ENCODE data around the gene UPK3A. TPM values are rescaled to one million over a fixed set of nuclear protein-coding genes. Genes with fewer than 3 reads are reported as not detected.

UPK3A gene
- total RNA-seq, 1 experiment from 2014 or later: 1.0 TPM

GRCh38 chr22:45303181-45303580 is 18.4 kb downstream of the UPK3A start:
- DNase-seq: no peak
- H3K79me2 ChIP-seq (ENCODE audit: low read depth): no peaks in the 10 kb centered on the region
- no peaks in the 10 kb centered on the region for H3K9me3 ChIP-seq (ENCODE audit: insufficient read depth, low read depth)
- no TSS peak for BruUV-seq (replicated peaks)
- no peaks in the 10 kb centered on the region for H4K20me1 ChIP-seq (ENCODE audit: insufficient read depth)
- no peaks in the 10 kb centered on the region for H3K9me2 ChIP-seq (ENCODE audit: insufficient read depth)
- CTCF ChIA-PET: no interaction called here
- intact Hi-C loops (cut with micrococcal nuclease; ENCODE audit: unreplicated experiment): no loop called here
- H3K4me1 ChIP-seq (replicated peaks; ENCODE audit: insufficient read depth): peaks cover 22% of the 10 kb centered on the region
- peaks cover 7% of the 10 kb centered on the region; the same call in 1 of the 2 replicates for H3F3A ChIP-seq (ENCODE audit: insufficient read depth, low read depth)
- no peaks in the 10 kb centered on the region for H3K27me3 ChIP-seq (ENCODE audit: insufficient read depth, low read depth)
- no peak for TF ChIP-seq CTCF (conservative IDR thresholded peaks at IDR 0.05)
- no peak for TF ChIP-seq EZH2 (IDR thresholded peaks at IDR 0.05; ENCODE audit: low read depth)
- no peak overlapping the region for H3K27ac ChIP-seq
- no peaks in the 10 kb centered on the region for H3K36me3 ChIP-seq (ENCODE audit: low read depth)
- no peak overlapping the region for H3K4me3 ChIP-seq
- no peak overlapping the region for H3K4me2 ChIP-seq
- H2AFZ ChIP-seq: no peak overlapping the region
- POLR2A ChIA-PET (ENCODE audit: unreplicated experiment): no interaction called here

DNA sequence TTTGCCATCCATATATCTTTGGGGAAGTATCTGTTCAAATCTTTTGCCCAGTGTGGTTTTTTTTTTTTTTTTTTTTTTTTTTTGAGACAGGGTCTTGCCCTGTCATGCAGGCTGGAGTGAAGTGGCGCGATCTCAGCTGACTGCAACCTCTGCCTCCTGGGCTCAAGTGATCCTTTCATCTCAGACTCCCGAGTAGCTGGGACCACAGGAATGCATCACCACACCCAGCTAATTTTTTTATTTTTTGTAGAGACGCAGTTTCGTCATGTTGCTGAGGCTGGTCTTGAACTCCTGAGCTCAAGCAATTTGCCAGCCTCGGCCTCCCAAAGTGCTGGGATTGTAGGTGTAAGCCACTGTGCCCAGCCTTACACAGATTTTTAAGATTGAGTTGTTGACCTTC is 20.2 kb downstream of the UPK3A start:
- no peak overlapping the region for H3K27ac ChIP-seq
- BruUV-seq (replicated peaks): no TSS peak
- H3F3A ChIP-seq (ENCODE audit: insufficient read depth, low read depth): peaks cover 7% of the 10 kb centered on the region; the same call in 1 of the 2 replicates
- H3K9me3 ChIP-seq (ENCODE audit: insufficient read depth, low read depth): no peaks in the 10 kb centered on the region
- no peaks in the 10 kb centered on the region for H3K9me2 ChIP-seq (ENCODE audit: insufficient read depth)
- no peak overlapping the region for H3K4me2 ChIP-seq
- H4K20me1 ChIP-seq (ENCODE audit: insufficient read depth): no peaks in the 10 kb centered on the region
- no peak overlapping the region for H3K4me3 ChIP-seq
- no peaks in the 10 kb centered on the region for H3K36me3 ChIP-seq (ENCODE audit: low read depth)
- POLR2A ChIA-PET (ENCODE audit: unreplicated experiment): interaction anchor here (0.7 kb wide), 1 partner anchor 141 kb away, joined by 4 read pairs; the partner anchor contains the start of gene NUP50
- no peaks in the 10 kb centered on the region for H3K27me3 ChIP-seq (ENCODE audit: insufficient read depth, low read depth)
- TF ChIP-seq CTCF (conservative IDR thresholded peaks at IDR 0.05) (no peak), EZH2 (IDR thresholded peaks at IDR 0.05; ENCODE audit: low read depth) (no peak)
- H3K4me1 ChIP-seq (replicated peaks; ENCODE audit: insufficient read depth): peaks cover 33% of the 10 kb centered on the region
- DNase-seq: peak; percentile 54 to 65
- intact Hi-C loops (cut with micrococcal nuclease; ENCODE audit: unreplicated experiment): no loop called here
- H3K79me2 ChIP-seq (ENCODE audit: low read depth): peaks cover under 1% of the 10 kb centered on the region; the same call in 1 of the 2 replicates
- H2AFZ ChIP-seq: no peak overlapping the region
- CTCF ChIA-PET: interaction anchor here (0.6 to 0.7 kb wide), 2 partner anchors 612 to 1197 kb away, joined by 3 read pairs; no protein-coding TSS in a partner anchor

DNA sequence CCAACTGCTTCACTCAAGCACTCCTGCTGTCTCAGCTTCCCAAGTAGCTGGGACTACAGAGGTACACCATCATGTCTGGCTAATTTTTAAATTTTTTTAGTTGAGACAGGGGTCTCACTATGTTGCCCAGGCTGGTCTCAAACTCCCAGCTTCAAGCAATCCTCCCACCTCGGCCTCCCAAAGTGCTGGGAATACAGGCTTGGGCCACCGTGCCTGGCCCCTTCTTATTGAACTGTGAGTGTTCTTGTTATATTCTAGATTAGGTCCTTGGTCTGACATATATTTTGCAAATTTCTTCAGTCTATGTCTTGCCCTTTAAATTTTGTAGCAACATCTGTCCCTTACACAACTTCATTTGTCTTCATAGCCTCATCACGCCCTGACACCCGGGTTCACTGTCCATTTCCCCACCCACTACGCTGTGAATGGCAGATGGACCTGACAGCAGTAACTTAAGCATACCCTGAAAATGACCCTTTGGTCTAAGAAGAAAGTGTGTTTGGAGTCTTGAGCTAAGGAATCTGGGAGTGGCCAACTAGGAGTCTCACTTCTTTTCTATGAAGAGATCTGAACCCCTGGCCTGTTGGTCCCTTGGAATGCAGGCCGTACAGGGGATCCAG is 20.8 kb downstream of the UPK3A start:
- Histone ChIP-seq H3F3A (ENCODE audit: insufficient read depth, low read depth) (peaks cover 7% of the 10 kb centered on the region; the same call in 1 of the 2 replicates), H3K4me3 (no peak overlapping the region), H3K4me2 (no peak overlapping the region), H3K79me2 (ENCODE audit: low read depth) (peaks cover 7% of the 10 kb centered on the region), H3K27me3 (ENCODE audit: insufficient read depth, low read depth) (no peaks in the 10 kb centered on the region), H3K27ac (no peak overlapping the region), H2AFZ (no peak overlapping the region), H3K9me2 (ENCODE audit: insufficient read depth) (no peaks in the 10 kb centered on the region), H3K9me3 (ENCODE audit: insufficient read depth, low read depth) (no peaks in the 10 kb centered on the region), H3K4me1 (replicated peaks; ENCODE audit: insufficient read depth) (peaks cover 33% of the 10 kb centered on the region), H4K20me1 (ENCODE audit: insufficient read depth) (no peaks in the 10 kb centered on the region), H3K36me3 (ENCODE audit: low read depth) (no peaks in the 10 kb centered on the region)
- intact Hi-C loops (cut with micrococcal nuclease; ENCODE audit: unreplicated experiment): no loop called here
- ChIA-PET CTCF (no interaction called here), POLR2A (ENCODE audit: unreplicated experiment) (interaction anchor here (0.7 kb wide), 1 partner anchor 142 kb away, joined by 4 read pairs; the partner anchor contains the start of gene NUP50)
- DNase-seq: peak in 1 of 2 experiments; percentile 29
- TF ChIP-seq EZH2 (IDR thresholded peaks at IDR 0.05; ENCODE audit: low read depth): no peak
- no peak for TF ChIP-seq CTCF (conservative IDR thresholded peaks at IDR 0.05)
- BruUV-seq (replicated peaks): no TSS peak
